WTC11 (cell line): Measurements from ENCODE around the gene AR. TPM values are rescaled to one million over a fixed set of nuclear protein-coding genes. Genes with fewer than 3 reads are reported as not detected.

ENCODE experiments used
- ATAC-seq: fragments of 200-7000 bp; cut with Tn5 transposase; 2 replicates; pipeline ENCODE4 v1.10.0; 2021; ENCODE audit warnings: mild to moderate bottlenecking, moderate library complexity
- CTCF ChIA-PET: fragments of 300-600 bp; sonication (Branson Sonifier 250); formaldehyde crosslinking; loops from one replicate; lab custom pipeline; 2021; ENCODE audit warnings: antibody characterized with exemption; lab: Charles Lee
- POLR2A ChIA-PET: fragments of 350-600 bp; sonication (Branson Sonifier 250); formaldehyde crosslinking; loops from one replicate; lab custom pipeline; 2021; ENCODE audit warnings: antibody characterized with exemption; lab: Charles Lee
- DNase-seq: peaks from one replicate; pipeline ENCODE4 v3.0.0; 2021; ENCODE audit warnings: low spot score
- H3K27ac Mint-ChIP-seq: 2 replicates; pipeline ENCODE4 v1.8.0; 2021; ENCODE audit warnings: mixed read lengths
- H3K27me3 Mint-ChIP-seq: 2 replicates; pipeline ENCODE4 v1.8.0; 2021; ENCODE audit warnings: low read depth, mild to moderate bottlenecking, moderate library complexity, mixed read lengths
- H3K36me3 Mint-ChIP-seq: 2 replicates; pipeline ENCODE4 v1.8.0; 2021; ENCODE audit warnings: mixed read lengths
- H3K4me1 Mint-ChIP-seq: 2 replicates; pipeline ENCODE4 v1.8.0; 2022; ENCODE audit warnings: mixed read lengths
- H3K4me3 Mint-ChIP-seq: 2 replicates; pipeline ENCODE4 v1.8.0; 2021; ENCODE audit warnings: mild to moderate bottlenecking, moderate library complexity, mixed read lengths
- H3K9me3 Mint-ChIP-seq: 2 replicates; pipeline ENCODE4 v1.8.0; 2021; ENCODE audit warnings: mixed read lengths
- ATF1 ChIP-seq: sonication (generic); formaldehyde crosslinking; IDR thresholded peaks from 2 replicates; pipeline ENCODE4 v1.8.1; 2023; ENCODE audit warnings: mild to moderate bottlenecking, moderate library complexity, missing genetic modification reagents
- CBFB ChIP-seq: sonication (generic); formaldehyde crosslinking; IDR thresholded peaks from 2 replicates; pipeline ENCODE4 v1.8.1; 2022; ENCODE audit warnings: mild to moderate bottlenecking, low read depth, missing genetic modification reagents
- CREB1 ChIP-seq: sonication (generic); formaldehyde crosslinking; IDR thresholded peaks from 2 replicates; pipeline ENCODE4 v1.8.0; 2023; ENCODE audit warnings: mild to moderate bottlenecking, missing genetic modification reagents
- ETV6 ChIP-seq: sonication (generic); formaldehyde crosslinking; IDR thresholded peaks from 2 replicates; pipeline ENCODE4 v1.8.1; 2022; ENCODE audit warnings: mild to moderate bottlenecking, missing genetic modification reagents
- FOXP4 ChIP-seq: sonication (generic); formaldehyde crosslinking; IDR thresholded peaks from 2 replicates; pipeline ENCODE4 v1.8.0; 2022; ENCODE audit warnings: mild to moderate bottlenecking, missing genetic modification reagents
- GABPB1 ChIP-seq: sonication (generic); formaldehyde crosslinking; IDR thresholded peaks from 2 replicates; pipeline ENCODE4 v1.8.1; 2023; ENCODE audit warnings: mild to moderate bottlenecking, missing genetic modification reagents
- GTF2I ChIP-seq: fragments of 250-450 bp; sonication (Bioruptor Pico); conservative IDR thresholded peaks from 2 replicates; pipeline ENCODE4 v1.4.0; 2021; ENCODE audit warnings: mild to moderate bottlenecking
- HMGA2 ChIP-seq: fragments of 250-450 bp; sonication (Bioruptor Pico); IDR thresholded peaks from 2 replicates; pipeline ENCODE4 v1.4.0; 2021; ENCODE audit warnings: mild to moderate bottlenecking, moderate library complexity
- IRF2 ChIP-seq: sonication (generic); formaldehyde crosslinking; IDR thresholded peaks from 2 replicates; pipeline ENCODE4 v1.8.0; 2022; ENCODE audit warnings: low read depth, missing genetic modification reagents, borderline replicate concordance
- JUN ChIP-seq: sonication (generic); formaldehyde crosslinking; IDR thresholded peaks from 2 replicates; pipeline ENCODE4 v1.8.0; 2023; ENCODE audit warnings: mild to moderate bottlenecking, missing genetic modification reagents
- MXD4 ChIP-seq: fragments of 250-450 bp; sonication (Bioruptor Pico); IDR thresholded peaks from 2 replicates; pipeline ENCODE4 v1.8.0; 2021; ENCODE audit warnings: mild to moderate bottlenecking, moderate library complexity, borderline replicate concordance
- OVOL2 ChIP-seq: fragments of 250-450 bp; sonication (Bioruptor Pico); IDR thresholded peaks from 2 replicates; pipeline ENCODE4 v1.9.0; 2021; ENCODE audit warnings: mild to moderate bottlenecking, borderline replicate concordance
- RELA ChIP-seq: sonication (generic); formaldehyde crosslinking; IDR thresholded peaks from 2 replicates; pipeline ENCODE4 v1.8.1; 2022; ENCODE audit warnings: missing genetic modification reagents, mild to moderate bottlenecking, borderline replicate concordance
- SMAD4 ChIP-seq: sonication (generic); formaldehyde crosslinking; IDR thresholded peaks from 2 replicates; pipeline ENCODE4 v1.8.0; 2022; ENCODE audit warnings: mild to moderate bottlenecking, missing genetic modification reagents
- SOX15 ChIP-seq: fragments of 250-450 bp; sonication (Bioruptor Pico); IDR thresholded peaks from 2 replicates; pipeline ENCODE4 v1.9.0; 2021; ENCODE audit warnings: mild to moderate bottlenecking
- STAT6 ChIP-seq: sonication (generic); formaldehyde crosslinking; conservative IDR thresholded peaks from 2 replicates; pipeline ENCODE4 v1.8.1; 2023; ENCODE audit warnings: mild to moderate bottlenecking, low read depth, missing genetic modification reagents, moderate library complexity
- TCF7 ChIP-seq: sonication (generic); formaldehyde crosslinking; IDR thresholded peaks from 2 replicates; pipeline ENCODE4 v1.8.0; 2022; ENCODE audit warnings: mild to moderate bottlenecking, low read depth, missing genetic modification reagents, moderate library complexity
- TP53 ChIP-seq: sonication (generic); formaldehyde crosslinking; IDR thresholded peaks from 2 replicates; pipeline ENCODE4 v1.8.1; 2023; ENCODE audit warnings: mild to moderate bottlenecking, missing genetic modification reagents
- ZNF121 ChIP-seq: sonication (generic); formaldehyde crosslinking; IDR thresholded peaks from 2 replicates; pipeline ENCODE4 v1.8.0; 2023; ENCODE audit warnings: missing genetic modification reagents
- ZNF232 ChIP-seq: sonication (generic); formaldehyde crosslinking; IDR thresholded peaks from 2 replicates; pipeline ENCODE4 v1.8.0; 2022; ENCODE audit warnings: mild to moderate bottlenecking, missing genetic modification reagents
- ZNF396 ChIP-seq: fragments of 250-450 bp; sonication (Bioruptor Pico); IDR thresholded peaks from 2 replicates; pipeline ENCODE4 v1.8.0; 2021; ENCODE audit warnings: mild to moderate bottlenecking, moderate library complexity, borderline replicate concordance
- ZNF416 ChIP-seq: fragments of 250-450 bp; sonication (Bioruptor Pico); IDR thresholded peaks from 2 replicates; pipeline ENCODE4 v1.9.0; 2021; ENCODE audit warnings: mild to moderate bottlenecking, inconsistent platforms
- ZSCAN18 ChIP-seq: fragments of 250-450 bp; sonication (Bioruptor Pico); IDR thresholded peaks from 2 replicates; pipeline ENCODE4 v2.1.2; 2022; ENCODE audit warnings: mild to moderate bottlenecking, moderate library complexity
- total RNA-seq: library from RNA; stranded (reverse); gene quantifications from 3 replicates; pipeline ENCODE4 v1.2.3, GENCODE V29; 2021
- TF ChIP-seq, protein P1 (sequence below): sonication (generic); formaldehyde crosslinking; IDR thresholded peaks from 2 replicates; pipeline ENCODE4 v1.8.1; 2022; ENCODE audit warnings: low read depth, mild to moderate bottlenecking, moderate library complexity, missing genetic modification reagents, borderline replicate concordance
- TF ChIP-seq, protein P2 (sequence below): sonication (generic); formaldehyde crosslinking; IDR thresholded peaks from 2 replicates; pipeline ENCODE4 v1.8.0; 2022; ENCODE audit warnings: mild to moderate bottlenecking, missing genetic modification reagents

AR gene
- total RNA-seq, 1 experiment from 2014 or later: 10.3 TPM

DNA sequence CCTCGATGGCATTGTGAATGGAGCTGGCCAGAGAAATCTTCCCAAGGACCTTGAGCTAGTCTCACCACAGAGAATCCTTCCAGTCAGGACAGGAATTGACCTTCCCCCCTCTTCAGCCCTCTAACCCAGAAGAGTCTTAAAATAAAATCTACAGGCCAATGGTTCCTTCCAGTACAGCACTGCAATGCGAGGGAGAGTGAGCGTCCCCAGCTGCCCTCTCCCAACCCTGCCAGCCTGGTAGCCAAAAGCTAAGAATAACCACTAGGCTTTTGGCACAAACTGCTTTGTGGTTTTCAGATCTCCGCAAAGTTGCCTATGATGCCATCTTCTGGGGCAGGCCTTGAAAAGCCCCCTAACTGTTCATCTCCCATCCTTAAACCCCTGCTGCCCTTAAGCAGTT lies 175.1 kb downstream of the AR start (continued):
- TF ChIP-seq, protein P1, sequence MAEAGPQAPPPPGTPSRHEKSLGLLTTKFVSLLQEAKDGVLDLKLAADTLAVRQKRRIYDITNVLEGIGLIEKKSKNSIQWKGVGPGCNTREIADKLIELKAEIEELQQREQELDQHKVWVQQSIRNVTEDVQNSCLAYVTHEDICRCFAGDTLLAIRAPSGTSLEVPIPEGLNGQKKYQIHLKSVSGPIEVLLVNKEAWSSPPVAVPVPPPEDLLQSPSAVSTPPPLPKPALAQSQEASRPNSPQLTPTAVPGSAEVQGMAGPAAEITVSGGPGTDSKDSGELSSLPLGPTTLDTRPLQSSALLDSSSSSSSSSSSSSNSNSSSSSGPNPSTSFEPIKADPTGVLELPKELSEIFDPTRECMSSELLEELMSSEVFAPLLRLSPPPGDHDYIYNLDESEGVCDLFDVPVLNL: no peak
- TF ChIP-seq OVOL2 (no peak), ZSCAN18 (no peak), ZNF416 (CRISPR knock-in tag) (no peak), ATF1 (CRISPR knock-in tag) (no peak), GTF2I (no peak), FOXP4 (CRISPR knock-in tag) (no peak), ETV6 (CRISPR knock-in tag) (no peak), STAT6 (CRISPR knock-in tag) (no peak), MXD4 (CRISPR knock-in tag) (no peak), HMGA2 (CRISPR knock-in tag) (no peak), TCF7 (CRISPR knock-in tag) (no peak)

- Mint-ChIP-seq H3K4me3 (no peak overlapping the region), H3K36me3 (peaks cover 19% of the 10 kb centered on the region), H3K4me1 (no peaks in the 10 kb centered on the region), H3K27ac (no peak overlapping the region), H3K27me3 (no peaks in the 10 kb centered on the region), H3K9me3 (no peaks in the 10 kb centered on the region)
- POLR2A ChIA-PET: no interaction called here
- TF ChIP-seq, protein P2, sequence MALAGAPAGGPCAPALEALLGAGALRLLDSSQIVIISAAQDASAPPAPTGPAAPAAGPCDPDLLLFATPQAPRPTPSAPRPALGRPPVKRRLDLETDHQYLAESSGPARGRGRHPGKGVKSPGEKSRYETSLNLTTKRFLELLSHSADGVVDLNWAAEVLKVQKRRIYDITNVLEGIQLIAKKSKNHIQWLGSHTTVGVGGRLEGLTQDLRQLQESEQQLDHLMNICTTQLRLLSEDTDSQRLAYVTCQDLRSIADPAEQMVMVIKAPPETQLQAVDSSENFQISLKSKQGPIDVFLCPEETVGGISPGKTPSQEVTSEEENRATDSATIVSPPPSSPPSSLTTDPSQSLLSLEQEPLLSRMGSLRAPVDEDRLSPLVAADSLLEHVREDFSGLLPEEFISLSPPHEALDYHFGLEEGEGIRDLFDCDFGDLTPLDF: no peak
- no peak for TF ChIP-seq ZNF232 (CRISPR knock-in tag)
- TF ChIP-seq CREB1 (CRISPR knock-in tag): no peak
- no peak for ATAC-seq
- no peak for DNase-seq
- CTCF ChIA-PET: no interaction called here
These were observed 176.5 kb downstream of the AR start for GRCh38 chrX:67720344-67720743.

- Mint-ChIP-seq H3K27me3 (no peaks in the 10 kb centered on the region), H3K36me3 (peaks cover 19% of the 10 kb centered on the region), H3K4me1 (no peaks in the 10 kb centered on the region), H3K9me3 (no peaks in the 10 kb centered on the region), H3K27ac (no peak overlapping the region), H3K4me3 (no peak overlapping the region)
- ChIA-PET CTCF (no interaction called here), POLR2A (no interaction called here)
- ATAC-seq (no peak), DNase-seq (no peak)
- TF ChIP-seq ZNF121 (CRISPR knock-in tag) (no peak), TP53 (CRISPR knock-in tag) (no peak), ZNF396 (CRISPR knock-in tag) (no peak), SMAD4 (CRISPR knock-in tag) (no peak), FOXP4 (CRISPR knock-in tag) (no peak), CBFB (CRISPR knock-in tag) (no peak), GABPB1 (no peak), JUN (CRISPR knock-in tag) (no peak), IRF2 (CRISPR knock-in tag) (no peak), RELA (no peak), SOX15 (CRISPR knock-in tag) (no peak)
- TF ChIP-seq, protein P2: no peak
These were observed 177.5 kb downstream of the AR start for GRCh38 chrX:67721321-67721720.
